GM12873 (cell line): ENCODE data around the gene ERN1.
A peak's percentile ranks its signal among the peaks of the same experiment; 100 is the strongest.

ENCODE experiments used
- TF ChIP-seq, protein P1 (sequence below): IDR thresholded peaks from 2 replicates; pipeline ENCODE4 v1.5.1; 2012; ENCODE audit warnings: low read depth, mild to moderate bottlenecking, moderate library complexity, low read length, control low read depth; ENCODE audit not compliant: insufficient read depth; ENCODE audit errors: missing control alignments

ERN1 gene

DNA sequence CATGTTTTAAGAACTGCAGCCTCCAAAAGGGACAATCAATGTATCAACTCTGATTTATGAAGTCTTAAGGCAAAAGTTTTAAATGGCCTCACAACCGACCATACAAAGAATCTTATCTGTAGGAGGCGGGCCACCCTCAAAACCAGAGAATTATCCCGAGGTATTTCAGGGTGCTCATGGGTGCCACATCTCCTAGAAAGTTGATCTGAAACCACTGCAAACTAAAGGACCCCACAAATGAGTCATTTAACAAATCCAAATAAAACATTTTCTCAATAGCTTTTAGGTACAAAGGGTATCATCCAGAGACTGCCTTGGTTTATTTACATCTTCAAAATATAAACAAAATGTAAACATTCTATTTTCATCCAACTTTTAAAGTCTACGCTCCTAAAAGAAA, 6.8 kb downstream of the ERN1 start:
- TF ChIP-seq, protein P1, sequence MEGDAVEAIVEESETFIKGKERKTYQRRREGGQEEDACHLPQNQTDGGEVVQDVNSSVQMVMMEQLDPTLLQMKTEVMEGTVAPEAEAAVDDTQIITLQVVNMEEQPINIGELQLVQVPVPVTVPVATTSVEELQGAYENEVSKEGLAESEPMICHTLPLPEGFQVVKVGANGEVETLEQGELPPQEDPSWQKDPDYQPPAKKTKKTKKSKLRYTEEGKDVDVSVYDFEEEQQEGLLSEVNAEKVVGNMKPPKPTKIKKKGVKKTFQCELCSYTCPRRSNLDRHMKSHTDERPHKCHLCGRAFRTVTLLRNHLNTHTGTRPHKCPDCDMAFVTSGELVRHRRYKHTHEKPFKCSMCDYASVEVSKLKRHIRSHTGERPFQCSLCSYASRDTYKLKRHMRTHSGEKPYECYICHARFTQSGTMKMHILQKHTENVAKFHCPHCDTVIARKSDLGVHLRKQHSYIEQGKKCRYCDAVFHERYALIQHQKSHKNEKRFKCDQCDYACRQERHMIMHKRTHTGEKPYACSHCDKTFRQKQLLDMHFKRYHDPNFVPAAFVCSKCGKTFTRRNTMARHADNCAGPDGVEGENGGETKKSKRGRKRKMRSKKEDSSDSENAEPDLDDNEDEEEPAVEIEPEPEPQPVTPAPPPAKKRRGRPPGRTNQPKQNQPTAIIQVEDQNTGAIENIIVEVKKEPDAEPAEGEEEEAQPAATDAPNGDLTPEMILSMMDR, result no peak

DNA sequence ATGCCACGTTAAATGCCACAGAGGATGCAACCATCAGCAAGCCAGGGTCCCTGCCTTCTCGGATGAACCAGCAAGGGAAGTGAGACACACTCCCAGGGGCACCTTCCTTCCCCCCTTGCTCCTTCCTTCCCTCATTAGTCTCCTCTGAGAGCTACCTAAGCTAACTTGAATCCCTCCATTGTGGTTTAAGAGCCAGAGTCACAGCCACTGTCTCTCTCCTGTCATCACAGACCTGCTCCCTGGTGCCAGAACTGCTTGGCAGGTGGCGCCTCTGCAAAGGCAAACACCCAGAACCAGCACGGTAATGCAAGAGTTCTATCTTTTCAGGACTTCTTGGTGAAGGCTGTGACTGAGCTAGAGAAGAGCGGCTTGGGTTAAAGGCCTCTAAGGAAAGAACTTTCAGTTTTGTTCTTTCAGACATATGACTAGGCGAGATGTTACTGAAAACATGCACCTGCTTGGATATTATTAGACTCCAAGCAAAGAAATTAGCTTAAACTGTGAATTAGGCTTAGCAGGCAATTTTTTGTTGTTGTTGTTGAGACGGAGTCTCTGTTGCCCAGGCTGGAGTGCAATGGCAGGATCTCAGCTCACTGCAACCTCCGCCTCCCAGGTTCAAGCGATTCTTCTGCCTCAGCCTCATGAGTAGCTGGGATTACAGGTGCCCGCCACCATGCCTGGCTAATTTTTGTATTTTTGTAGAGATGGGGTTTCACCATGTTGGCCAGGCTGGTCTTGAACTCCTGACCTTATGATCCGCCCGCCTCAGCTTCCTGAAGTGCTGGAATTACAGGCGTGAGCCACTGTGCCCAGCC, 8.8 kb downstream of the ERN1 start:
- TF ChIP-seq, protein P1, result peak; percentile 9

DNA sequence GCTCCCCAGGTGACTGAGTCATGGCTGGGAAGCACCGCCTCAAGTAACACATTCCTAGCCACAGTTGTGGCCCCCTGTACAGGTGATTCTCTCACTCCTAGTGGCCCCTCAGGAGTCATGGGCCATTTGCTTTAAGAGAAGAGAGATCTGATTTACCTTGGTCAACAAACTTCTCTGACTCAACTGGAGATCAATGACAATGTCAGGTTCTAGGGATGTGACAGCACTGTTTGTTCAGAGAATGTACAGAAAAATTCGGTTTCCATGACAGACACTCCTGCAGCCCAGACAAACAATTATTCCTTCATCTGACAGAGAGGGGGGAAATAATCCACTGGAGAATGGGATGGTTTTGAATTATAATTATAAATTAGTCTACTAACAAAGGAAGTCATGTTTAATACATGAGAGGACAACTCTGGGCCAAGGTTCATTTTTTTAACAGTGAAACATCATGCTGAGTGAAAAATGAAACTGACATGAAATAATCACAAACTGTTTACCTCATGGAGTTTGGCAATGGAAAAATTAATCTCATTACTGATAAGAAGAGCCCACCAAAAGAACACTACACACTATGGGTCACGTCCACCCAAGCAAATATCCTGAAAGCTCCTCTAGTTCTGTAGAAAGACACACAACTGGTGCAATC, 9.7 kb downstream of the ERN1 start:
- TF ChIP-seq, protein P1, result no peak

DNA sequence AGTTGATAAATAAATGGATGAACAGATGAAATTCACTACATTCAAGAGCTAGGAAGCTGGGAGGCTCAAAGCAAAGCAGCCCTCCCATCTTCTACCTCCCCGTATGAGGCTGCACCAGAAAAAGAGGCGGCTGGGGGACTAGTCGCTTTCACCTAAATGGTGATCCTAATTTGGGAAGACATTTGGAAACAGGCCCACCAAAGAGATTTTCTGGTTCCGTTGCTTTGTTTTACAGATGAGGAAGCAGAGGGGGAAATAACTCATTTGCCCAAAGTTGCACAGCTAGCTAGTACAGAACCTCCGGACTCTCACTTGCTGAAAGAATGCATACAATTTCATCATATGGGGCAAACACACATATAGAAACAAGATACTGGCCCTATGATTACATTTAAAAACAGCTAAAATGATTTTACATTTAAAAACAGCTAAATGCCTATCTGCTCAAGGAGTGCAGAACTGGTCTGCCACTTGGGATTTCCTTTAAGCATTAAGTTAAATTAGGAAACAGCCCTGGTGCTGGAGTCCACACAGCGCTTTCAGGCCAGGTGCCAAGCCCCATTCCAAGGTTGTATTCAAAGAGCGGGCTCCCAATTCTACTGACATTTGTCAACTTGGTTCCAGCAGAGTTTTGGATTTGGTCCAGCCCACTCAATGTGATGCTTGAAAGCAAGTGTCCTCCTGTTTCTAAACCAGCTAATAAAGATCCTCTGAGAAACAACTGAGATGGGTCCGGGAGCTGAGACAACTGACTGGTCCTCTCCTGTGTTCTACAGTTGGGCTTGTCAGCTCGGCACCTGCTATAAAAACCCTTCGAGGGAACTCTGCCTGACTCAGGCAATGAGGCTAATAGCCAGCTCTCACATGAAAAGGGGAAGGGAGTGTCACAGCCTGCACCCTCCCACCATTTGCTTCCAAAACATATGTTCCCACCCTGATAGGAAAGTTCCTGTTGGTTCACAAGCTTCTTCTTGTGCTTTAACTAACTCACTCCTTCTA, 11.7 kb downstream of the ERN1 start:
- TF ChIP-seq, protein P1, result no peak

DNA sequence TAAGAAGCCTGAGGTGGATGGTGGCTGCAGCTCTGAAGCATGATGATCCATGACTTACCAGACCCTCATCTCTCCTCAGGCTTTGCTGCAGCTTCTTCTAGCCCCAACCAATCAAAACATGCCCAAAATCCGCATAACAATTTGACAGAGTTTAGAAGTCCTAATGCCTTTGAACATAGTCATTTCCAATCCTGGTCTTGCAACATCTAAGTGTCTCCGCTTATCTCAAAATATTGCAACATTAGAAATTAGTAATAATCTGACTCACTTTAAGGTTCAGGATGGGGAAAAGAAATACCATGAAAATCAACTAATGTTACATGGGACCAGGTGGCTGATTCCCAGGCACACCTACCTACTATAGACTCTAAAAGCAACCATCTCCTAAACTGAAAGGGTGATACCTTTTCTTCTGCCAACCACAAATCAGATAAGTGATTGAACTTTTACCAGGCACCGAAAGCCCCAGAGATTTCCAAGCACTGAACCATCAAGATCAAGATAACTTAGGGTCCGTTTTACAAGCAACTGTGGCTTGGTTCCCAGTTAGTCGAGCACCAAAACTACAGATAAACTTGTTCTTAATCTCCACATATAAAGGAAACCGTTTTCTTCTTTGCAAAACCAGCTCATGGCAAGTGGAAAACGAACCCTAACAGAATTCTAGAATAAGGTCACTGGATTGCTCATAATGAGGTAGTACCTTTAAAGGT, 14.0 kb downstream of the ERN1 start:
- TF ChIP-seq, protein P1, result no peak

DNA sequence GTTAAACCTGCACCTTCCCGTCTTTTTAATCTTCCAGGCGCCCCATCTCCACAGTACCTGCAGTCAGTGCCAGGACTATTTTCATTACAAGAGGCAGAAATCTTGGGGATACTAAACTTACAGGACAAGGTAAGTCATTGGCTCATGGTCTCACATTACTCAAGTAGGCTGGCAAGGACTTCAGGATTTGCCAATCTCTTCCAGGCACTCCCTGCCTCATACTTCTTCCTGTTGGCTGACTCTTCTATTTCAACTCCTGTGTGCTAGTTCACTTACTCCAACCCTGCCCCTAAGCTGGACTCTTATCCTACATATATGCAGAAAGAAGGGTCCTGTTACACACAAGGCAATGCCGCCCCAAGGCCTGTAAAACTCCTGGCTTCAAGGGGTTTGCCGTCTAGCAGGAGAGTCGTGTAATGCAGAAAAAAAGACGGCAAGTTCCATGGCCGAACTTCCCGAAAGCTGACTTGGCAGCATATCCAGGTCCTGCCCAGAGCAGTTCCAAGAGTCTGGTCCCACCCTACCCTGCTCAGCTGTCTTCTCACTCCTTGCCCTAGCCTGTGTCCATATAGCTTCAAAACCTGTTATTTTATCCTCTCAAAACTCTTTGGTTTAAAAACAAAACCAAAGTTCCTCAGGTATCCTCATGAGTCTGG, 14.8 kb downstream of the ERN1 start:
- TF ChIP-seq, protein P1, result no peak
